TTC549 (cell line): Measurements from ENCODE around the gene ELANE.

ENCODE experiments used
- FAIRE-seq: peaks from 2 replicates; lab custom pipeline; 2012; peaks lifted over from hg19 to GRCh38; lab: Jason Lieb, UNC

Gene ELANE

DNA sequence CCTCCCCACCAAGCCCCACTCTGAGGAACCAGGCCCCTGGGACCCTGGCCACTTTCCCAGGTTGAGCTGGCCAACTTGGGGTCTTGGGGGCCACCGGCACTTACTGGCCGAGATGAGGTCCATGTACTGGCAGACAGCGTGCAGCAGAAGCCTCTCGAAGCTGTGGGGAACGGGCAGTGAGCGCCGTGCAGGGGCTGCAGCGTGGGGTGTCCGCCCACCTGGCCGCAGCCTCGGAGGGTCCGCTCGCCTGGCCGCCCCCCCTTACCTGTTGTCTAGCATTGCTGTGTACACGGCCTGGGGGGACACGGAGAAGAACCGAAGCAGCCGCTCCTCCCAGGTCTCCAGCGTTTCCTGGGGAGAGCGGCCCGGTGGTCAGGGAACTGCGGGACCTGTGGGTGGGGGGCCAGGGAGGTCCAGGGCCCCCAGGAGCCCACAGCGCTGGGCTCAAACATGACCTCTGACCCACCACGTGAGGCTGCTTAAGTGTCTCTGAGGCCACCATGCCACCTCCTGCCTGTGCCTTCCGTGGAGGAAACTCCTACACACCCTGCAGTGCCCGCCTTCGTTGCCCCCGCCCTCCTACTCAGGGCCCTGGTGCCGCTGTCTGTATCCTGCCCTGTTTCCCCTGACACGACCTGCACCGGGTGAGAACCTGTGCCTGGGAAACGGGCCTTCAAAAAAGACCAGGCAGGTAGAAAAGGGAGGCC, 47.4 kb downstream of the ELANE start:
- FAIRE-seq: no peak

DNA sequence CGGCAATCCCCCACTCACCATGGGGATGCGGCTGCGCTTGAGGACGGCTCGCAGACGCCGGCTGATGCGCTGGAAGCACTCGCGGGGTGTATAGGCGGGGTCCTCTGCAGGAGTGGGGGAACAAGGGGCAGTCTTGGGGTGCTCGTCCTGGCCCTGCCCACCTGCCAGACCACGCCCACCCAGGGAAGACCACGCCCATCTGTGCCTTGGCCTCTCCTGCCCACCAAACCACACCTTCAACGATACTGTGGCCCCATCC, 47.9 kb downstream of the ELANE start:
- no peak for FAIRE-seq

GRCh38 chr19:900302-901111, 48.4 kb downstream of the ELANE start:
- FAIRE-seq: no peak

DNA sequence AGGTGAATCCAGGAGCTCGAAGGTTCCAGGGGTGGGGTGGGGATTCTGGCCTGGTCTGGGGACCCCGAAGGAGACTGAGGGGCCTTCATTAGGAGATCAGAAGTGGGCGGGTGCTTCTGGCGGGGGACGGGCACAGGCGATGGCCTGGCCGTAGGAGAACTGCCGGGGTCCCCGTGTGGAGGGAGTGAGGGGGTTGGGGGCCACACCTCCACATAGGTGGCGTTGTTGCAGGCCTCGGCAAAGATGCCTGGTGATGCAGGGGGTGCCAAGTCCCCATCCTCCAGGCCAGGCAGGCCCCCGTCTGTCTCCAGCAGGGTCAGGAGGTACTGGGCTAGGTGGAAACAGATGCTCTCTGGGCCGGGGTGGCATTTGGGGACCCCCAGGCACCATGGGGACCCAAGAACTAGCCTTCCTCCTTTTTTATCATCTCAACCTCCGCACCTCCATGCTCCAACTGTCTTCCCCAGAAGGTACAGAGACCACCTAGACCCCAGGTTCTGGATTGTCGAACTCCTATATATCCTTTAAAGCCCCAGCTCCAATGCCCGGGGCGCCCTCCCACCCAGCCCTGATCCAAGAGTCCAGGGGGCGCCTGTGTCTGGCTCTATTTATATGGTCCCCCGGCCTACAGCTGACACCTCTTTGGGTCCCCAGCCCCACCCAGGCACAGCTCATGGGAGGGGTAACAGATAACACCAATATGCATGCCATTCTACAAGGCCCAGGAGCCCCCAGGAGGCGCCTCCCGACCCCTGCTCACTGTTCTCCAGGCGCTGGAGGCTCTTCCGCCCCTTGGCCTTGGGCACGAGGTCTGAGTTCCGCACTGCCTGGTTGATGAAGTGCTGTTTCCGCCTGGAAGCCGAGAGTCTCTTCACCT, 49.4 kb downstream of the ELANE start:
- no peak for FAIRE-seq

DNA sequence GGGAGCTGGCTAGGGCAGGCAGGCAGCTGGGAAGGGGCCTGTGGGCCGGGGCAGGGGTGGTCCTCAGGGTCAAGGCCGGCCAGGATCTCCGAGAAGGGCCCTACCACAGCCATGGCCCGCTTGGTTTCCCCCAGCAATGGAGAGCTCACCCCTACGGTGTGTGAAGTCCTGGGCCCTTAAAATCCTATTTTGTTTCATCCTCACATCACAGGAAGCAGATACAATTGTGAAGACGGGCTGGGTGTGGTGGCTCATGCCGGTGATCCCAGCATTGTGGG, 49.9 kb downstream of the ELANE start:
- FAIRE-seq: no peak

GRCh38 chr19:902446-903226, 50.5 kb downstream of the ELANE start:
- FAIRE-seq: no peak

DNA sequence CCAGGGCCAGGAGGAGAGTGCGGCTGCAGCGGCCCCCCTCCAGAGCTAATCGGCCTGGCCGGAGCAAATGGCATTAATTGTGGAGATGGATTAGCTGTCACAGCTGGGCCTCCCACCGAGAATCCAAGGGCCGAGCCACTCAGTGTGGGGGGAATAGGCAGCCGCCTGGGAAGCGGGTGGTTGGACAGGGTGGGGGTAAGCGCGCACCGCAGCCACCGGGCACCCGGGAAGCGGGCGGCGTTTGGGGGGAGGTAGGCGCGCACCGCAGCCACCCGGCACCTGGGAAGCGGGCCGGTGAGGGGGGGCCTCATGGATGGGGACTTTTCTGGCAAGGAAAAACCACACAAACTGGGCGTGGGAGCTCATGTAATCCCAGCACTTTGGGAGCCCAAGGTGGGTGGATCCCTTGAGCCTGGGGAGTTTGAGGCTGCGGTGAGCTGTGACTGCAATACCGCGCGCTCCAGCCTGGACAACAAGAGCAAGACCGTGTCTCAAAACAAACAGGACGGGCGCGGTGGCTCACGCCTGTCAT, 51.2 kb downstream of the ELANE start:
- no peak for FAIRE-seq

- FAIRE-seq: no peak
Observed at GRCh38 chr19:904545-904944, 52.4 kb downstream of the ELANE start.
